Stomach (tissue), 4 donors: ENCODE results near the gene ALK.

Experiments
- POLR2A ChIP-seq, 4 donors: fragments of 450-650 bp; IDR thresholded peaks; one replicate each; pipeline ENCODE4 v1.6.1; 2016; ENCODE audit warnings: antibody characterized with exemption in 4 of 4, control low read depth in 2 of 4, mild to moderate bottlenecking in 1 of 4, moderate library complexity in 1 of 4
- POLR2AphosphoS5 ChIP-seq, 3 donors: sonication (generic); formaldehyde crosslinking; IDR thresholded peaks; one replicate each; pipeline ENCODE4 v1.6.1; 2016; ENCODE audit warnings: antibody characterized with exemption in 3 of 3
- TF ChIP-seq, protein P1 (sequence below), 7 experiments: fragments of 450-650 bp in 4 of 7; fragments of 200-600 bp in 3 of 7; sonication (generic) in 3 of 7; IDR thresholded peaks; one replicate each; pipeline ENCODE4 v1.5.1; 2016 to 2019; ENCODE audit warnings: antibody characterized with exemption in 7 of 7, control low read depth in 2 of 7, mild to moderate bottlenecking in 1 of 7

DNA sequence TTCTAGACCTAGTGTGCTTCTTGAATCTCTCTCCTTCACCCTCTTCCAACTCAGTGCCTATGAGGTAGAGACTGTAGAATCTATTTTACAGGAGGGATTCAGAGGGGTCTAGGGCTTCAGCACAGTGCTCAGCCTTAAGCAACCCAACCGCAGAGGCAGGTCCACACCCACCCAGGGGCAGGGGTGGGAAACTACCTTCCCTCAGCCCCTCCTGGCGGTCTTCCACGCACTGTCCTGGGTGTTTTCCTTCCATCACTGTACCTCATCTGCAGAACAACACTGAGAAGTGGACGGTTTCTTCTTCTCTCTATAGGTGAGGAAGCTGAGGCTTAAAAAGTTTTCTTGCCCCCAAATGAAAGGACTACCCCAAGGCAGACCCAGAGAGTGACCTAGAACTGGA lies 222.3 kb downstream of the ALK start:
- no peak for TF ChIP-seq POLR2A (IDR thresholded peaks at IDR 0.05)
- TF ChIP-seq, protein P1, sequence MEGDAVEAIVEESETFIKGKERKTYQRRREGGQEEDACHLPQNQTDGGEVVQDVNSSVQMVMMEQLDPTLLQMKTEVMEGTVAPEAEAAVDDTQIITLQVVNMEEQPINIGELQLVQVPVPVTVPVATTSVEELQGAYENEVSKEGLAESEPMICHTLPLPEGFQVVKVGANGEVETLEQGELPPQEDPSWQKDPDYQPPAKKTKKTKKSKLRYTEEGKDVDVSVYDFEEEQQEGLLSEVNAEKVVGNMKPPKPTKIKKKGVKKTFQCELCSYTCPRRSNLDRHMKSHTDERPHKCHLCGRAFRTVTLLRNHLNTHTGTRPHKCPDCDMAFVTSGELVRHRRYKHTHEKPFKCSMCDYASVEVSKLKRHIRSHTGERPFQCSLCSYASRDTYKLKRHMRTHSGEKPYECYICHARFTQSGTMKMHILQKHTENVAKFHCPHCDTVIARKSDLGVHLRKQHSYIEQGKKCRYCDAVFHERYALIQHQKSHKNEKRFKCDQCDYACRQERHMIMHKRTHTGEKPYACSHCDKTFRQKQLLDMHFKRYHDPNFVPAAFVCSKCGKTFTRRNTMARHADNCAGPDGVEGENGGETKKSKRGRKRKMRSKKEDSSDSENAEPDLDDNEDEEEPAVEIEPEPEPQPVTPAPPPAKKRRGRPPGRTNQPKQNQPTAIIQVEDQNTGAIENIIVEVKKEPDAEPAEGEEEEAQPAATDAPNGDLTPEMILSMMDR (IDR thresholded peaks at IDR 0.05), result no peak
- TF ChIP-seq POLR2AphosphoS5 (IDR thresholded peaks at IDR 0.05), result no peak
